H1 (cell line): ENCODE measurements around the gene GPR17. TPM values are rescaled to one million over a fixed set of nuclear protein-coding genes. Genes with fewer than 3 reads are reported as not detected.

Experiments
- BACH1 ChIP-seq: IDR thresholded peaks from 2 replicates; pipeline ENCODE4 v1.6.1; 2012; ENCODE audit warnings: low read length, improper control_type of control experiment
- CHD1 ChIP-seq: IDR thresholded peaks from 2 replicates; pipeline ENCODE4 v1.6.1; 2012; ENCODE audit warnings: low read depth, low read length, improper control_type of control experiment
- EP300 ChIP-seq, 2 experiments: IDR thresholded peaks; 1 replicate in 1 of 2; 2 replicates in 1 of 2; pipeline ENCODE4 v1.6.1; 2011 to 2012; ENCODE audit warnings: low read depth in 2 of 2, low read length in 2 of 2, mild to moderate bottlenecking in 2 of 2, borderline replicate concordance in 1 of 2, inconsistent platforms in 1 of 2, moderate library complexity in 1 of 2
- FOSL1 ChIP-seq: IDR thresholded peaks from 2 replicates; pipeline ENCODE4 v1.6.1; 2011; ENCODE audit warnings: mild to moderate bottlenecking, low read depth, low read length, moderate library complexity; ENCODE audit not compliant: insufficient read depth
- JUND ChIP-seq: IDR thresholded peaks from 2 replicates; pipeline ENCODE4 v1.6.1; 2011; ENCODE audit warnings: mild to moderate bottlenecking, improper control_type of control experiment, low read length
- KDM4A ChIP-seq: IDR thresholded peaks from one replicate; pipeline ENCODE4 v1.7.1; 2012; ENCODE audit warnings: low read depth, mild to moderate bottlenecking, moderate library complexity, low read length, inconsistent platforms; ENCODE audit not compliant: severe bottlenecking
- PHF8 ChIP-seq: fragments of 200-600 bp; sonication (generic); conservative IDR thresholded peaks from 2 replicates; pipeline ENCODE4 v1.7.1; 2012; ENCODE audit warnings: low read depth, mild to moderate bottlenecking, inconsistent platforms, low read length, moderate library complexity
- RAD21 ChIP-seq, 2 experiments: IDR thresholded peaks in 1 of 2; conservative IDR thresholded peaks in 1 of 2; 2 replicates each; pipeline ENCODE4 v1.6.1; 2011; ENCODE audit warnings: low read depth in 2 of 2, low read length in 2 of 2, improper control_type of control experiment in 1 of 2, inconsistent platforms in 1 of 2, mild to moderate bottlenecking in 1 of 2, moderate library complexity in 1 of 2
- SAP30 ChIP-seq: fragments of 300-600 bp; sonication (generic); IDR thresholded peaks from 2 replicates; pipeline ENCODE4 v1.7.1; 2012; ENCODE audit warnings: low read length, moderate library complexity, mild to moderate bottlenecking, inconsistent platforms; ENCODE audit not compliant: insufficient read depth, insufficient replicate concordance
- TAF1 ChIP-seq: IDR thresholded peaks from 2 replicates; pipeline ENCODE4 v1.6.1; 2011; ENCODE audit warnings: mild to moderate bottlenecking, low read depth, low read length
- TBP ChIP-seq: IDR thresholded peaks from 2 replicates; pipeline ENCODE4 v1.6.1; 2011; ENCODE audit warnings: low read depth, low read length, improper control_type of control experiment
- TEAD4 ChIP-seq: IDR thresholded peaks from 2 replicates; pipeline ENCODE4 v1.6.1; 2012; ENCODE audit warnings: low read depth, low read length, inconsistent platforms, mixed read lengths
- YY1 ChIP-seq: IDR thresholded peaks from 2 replicates; pipeline ENCODE4 v1.6.1; 2011; ENCODE audit warnings: low read depth, mild to moderate bottlenecking, low read length
- polyA plus RNA-seq, 7 experiments: library from polyadenylated mRNA; depleted of rRNA in 3 of 7; stranded (reverse) in 5 of 7; unstranded in 2 of 7; fragments of >200 nt in 5 of 7; fragments of 200-250 nt in 2 of 7; gene quantifications; 1 replicate in 5 of 7; 2 replicates in 1 of 7; 4 replicates in 1 of 7; pipeline versions ENCODE4 v1.2.1 to v1.2.3, GENCODE V29; 2011 to 2013; ENCODE audit warnings: missing spikeins in 2 of 7, mixed read lengths in 2 of 7
- total RNA-seq: library from RNA; stranded (reverse); fragmentation: NEBNext Ultra II Directional; extraction: Animal tissue kit (Norgen Biotek cat#: 25700); gene quantifications from 2 replicates; pipeline ENCODE4 v1.2.1, GENCODE V29; 2021
- TF ChIP-seq, protein P1 (sequence below): IDR thresholded peaks from 2 replicates; pipeline ENCODE4 v1.6.1; 2011; ENCODE audit warnings: low read length, improper control_type of control experiment
- TF ChIP-seq, protein P2 (sequence below): IDR thresholded peaks from 2 replicates; pipeline ENCODE4 v1.6.1; 2011; ENCODE audit warnings: low read depth, mild to moderate bottlenecking, low read length; ENCODE audit not compliant: insufficient read depth
- TF ChIP-seq, protein P3 (sequence below): IDR thresholded peaks from 2 replicates; pipeline ENCODE4 v1.6.1; 2012; ENCODE audit warnings: inconsistent platforms

Gene GPR17
- total and polyA plus RNA-seq, 2 of the 8 experiments (the other 6 are each of a cell fraction or from before 2014, with no cell fraction given), result 0.03 TPM; not detected in 1

DNA sequence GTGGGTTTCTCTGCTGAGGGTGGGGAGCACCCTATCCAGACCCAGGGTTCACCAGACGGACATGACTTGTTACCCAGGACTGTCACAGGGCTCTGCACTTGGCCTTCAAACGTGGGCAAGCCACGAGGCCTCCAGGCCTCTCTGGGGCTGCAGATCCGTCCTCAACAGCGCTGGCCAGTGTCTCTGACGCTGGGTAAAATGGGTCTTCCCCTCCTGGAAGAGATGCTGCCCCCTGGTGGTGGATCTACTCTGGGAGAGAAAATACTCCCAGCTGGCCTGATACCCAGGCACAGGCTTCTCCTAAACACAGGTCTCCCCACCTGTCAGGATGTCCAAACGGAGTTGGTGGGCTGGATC, 3.7 kb downstream of the GPR17 start (continued):
- TF ChIP-seq RAD21 (IDR thresholded peaks at IDR 0.05 in 1 of 2, conservative IDR thresholded peaks at IDR 0.05 in 1 of 2; ENCODE audit: low read depth in 2 of 2, low read length in 2 of 2) (peak; percentile 64 to 76), CHD1 (no peak), TAF1 (no peak), BACH1 (no peak), TEAD4 (no peak), FOSL1 (no peak), TBP (no peak), EP300 (IDR thresholded peaks at IDR 0.05; ENCODE audit: borderline replicate concordance in 1 of 2, low read depth in 2 of 2, low read length in 2 of 2) (no peak), JUND (no peak), KDM4A (no peak), SAP30 (no peak), YY1 (peak; percentile 60; the same call in 1 of the 2 replicates), PHF8 (no peak)
- TF ChIP-seq, protein P1, sequence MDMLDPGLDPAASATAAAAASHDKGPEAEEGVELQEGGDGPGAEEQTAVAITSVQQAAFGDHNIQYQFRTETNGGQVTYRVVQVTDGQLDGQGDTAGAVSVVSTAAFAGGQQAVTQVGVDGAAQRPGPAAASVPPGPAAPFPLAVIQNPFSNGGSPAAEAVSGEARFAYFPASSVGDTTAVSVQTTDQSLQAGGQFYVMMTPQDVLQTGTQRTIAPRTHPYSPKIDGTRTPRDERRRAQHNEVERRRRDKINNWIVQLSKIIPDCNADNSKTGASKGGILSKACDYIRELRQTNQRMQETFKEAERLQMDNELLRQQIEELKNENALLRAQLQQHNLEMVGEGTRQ, result no peak
- TF ChIP-seq, protein P2, sequence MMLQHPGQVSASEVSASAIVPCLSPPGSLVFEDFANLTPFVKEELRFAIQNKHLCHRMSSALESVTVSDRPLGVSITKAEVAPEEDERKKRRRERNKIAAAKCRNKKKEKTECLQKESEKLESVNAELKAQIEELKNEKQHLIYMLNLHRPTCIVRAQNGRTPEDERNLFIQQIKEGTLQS, result no peak
- TF ChIP-seq, protein P3, sequence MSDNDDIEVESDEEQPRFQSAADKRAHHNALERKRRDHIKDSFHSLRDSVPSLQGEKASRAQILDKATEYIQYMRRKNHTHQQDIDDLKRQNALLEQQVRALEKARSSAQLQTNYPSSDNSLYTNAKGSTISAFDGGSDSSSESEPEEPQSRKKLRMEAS, result peak; percentile 72
